Activated CD4-positive, alpha-beta T cell treated with anti-CD3 and anti-CD28 coated beads, Interleukin-2, amount 50 U/mL, for 1 hour (primary cell): Measurements from ENCODE around the gene GUCY1B1.
A peak's percentile ranks its signal among the peaks of the same experiment; 100 is the strongest.

Experiments used
- DNase-seq: peaks from one replicate; pipeline ENCODE4 v3.0.0-alpha.2; 2020

The GUCY1B1 gene

DNA sequence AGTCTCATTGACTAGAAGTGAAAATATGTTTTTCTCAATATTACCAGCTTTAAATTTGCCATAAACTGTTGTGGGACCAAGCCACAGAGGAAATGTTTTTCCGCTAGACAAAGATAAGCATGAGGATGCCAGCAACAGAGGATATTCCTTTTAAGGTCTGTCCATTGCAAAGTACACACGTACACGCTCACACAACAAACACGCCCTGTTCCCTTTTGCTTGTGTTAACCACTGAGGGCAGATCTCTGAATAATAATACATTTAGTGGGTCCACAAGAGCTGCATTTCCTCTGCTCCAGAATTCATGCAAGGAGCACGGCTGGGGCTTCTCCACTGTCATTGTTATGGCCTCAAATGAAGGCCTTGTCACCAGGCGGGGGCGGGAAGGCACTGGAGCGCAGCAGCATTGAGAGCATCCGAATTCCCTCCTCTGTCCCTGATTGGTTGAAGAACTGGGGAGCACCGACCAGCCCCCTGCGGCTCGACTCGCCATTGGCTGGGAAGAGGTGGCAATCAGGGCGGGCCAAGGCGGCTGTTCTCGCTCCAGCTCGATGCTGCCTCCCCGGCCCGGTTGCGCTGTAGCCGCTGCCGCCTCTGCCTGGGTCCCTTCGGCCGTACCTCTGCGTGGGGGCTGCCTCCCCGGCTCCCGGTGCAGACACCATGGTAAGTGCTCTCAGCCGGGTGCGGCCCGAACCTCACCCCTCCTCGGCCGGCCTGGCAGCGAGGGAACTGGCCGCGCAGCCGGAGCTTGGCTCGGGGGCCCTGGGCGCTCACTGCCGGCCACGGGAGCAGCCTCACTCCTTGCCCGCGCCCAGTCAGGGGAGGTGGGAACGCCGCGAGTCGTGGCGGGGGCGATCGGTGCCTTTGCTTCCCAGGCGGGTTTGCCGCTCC, at the start of gene GUCY1B1:
Gene GUCY1B1 (plus strand): TSS at position 541 of the 891 bp plus-strand sequence. CDS start 120 bp downstream, at position 661.
- peak; percentile 28 for DNase-seq

- DNase-seq: no peak
Measured at GRCh38 chr4:155709918-155710317, 48.9 kb upstream of the GUCY1B1 start.

DNA sequence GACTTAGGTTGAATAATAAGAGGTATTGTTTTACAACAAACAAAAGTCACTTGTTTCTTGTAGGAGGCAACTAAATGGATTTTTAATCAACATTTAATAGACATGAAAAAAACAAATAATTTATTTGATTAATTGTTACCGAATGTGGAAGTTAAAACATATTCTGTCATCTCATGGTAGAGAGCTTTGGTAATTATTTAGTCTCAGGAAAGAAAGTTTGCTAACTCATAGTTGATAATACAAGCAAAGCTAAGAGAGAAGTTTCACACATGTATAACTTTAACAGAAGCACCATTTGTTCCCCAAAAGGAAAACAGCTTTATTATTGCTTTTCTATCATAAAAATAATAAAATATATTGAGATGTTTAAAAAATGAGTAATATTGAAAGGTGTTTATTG, 47.3 kb upstream of the GUCY1B1 start:
- DNase-seq: no peak

GRCh38 chr4:155712846-155713245, 46.0 kb upstream of the GUCY1B1 start:
- DNase-seq: no peak

- DNase-seq: no peak
Measured at GRCh38 chr4:155713911-155714310, 44.9 kb upstream of the GUCY1B1 start.

- no peak for DNase-seq
Measured at GRCh38 chr4:155722336-155722735, 36.5 kb upstream of the GUCY1B1 start.

GRCh38 chr4:155722816-155723499, 35.9 kb upstream of the GUCY1B1 start:
- DNase-seq: no peak

- DNase-seq: no peak
Measured at GRCh38 chr4:155724731-155725130, 34.1 kb upstream of the GUCY1B1 start.

GRCh38 chr4:155734065-155734464, 24.8 kb upstream of the GUCY1B1 start:
- no peak for DNase-seq

DNA sequence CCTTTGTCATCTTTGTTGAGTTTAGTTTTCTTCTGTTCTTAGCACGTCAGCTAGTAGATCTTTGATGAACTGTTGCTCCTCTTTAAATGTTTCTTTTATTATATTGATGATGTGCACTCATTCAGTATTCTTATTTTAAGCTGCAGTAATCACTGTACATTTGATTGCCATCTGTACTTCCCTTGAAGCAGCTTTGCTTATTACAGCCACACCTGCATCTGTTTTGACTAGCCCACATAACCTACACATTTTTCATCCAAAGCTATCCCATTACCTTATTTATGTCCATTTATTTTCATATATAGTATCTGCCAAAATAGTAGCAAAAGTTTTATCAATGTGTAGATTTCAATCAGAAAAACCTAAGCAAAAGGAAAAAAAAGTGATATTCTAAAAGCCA, 23.9 kb upstream of the GUCY1B1 start:
- DNase-seq: no peak

GRCh38 chr4:155735496-155735895, 23.3 kb upstream of the GUCY1B1 start:
- DNase-seq: no peak

- DNase-seq: no peak
Measured at GRCh38 chr4:155738548-155738947, 20.3 kb upstream of the GUCY1B1 start.

DNA sequence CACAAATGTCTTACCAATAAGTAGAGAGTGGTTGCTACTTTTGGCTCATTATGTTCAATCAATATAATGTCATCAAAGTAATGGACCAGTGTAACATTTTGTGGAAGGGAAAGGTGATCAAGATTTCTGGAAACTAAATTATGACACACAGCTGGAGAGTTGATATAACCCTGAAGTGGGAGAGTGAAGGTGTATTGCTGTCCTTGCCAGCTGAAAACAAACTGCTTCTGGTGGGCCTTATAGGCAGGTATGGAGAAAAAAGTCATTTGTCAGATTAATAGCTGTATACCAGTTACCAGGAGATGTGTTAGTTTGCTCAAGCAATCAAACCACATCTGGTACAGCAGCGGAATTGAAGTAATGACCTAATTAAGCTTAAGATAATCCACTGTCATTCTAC, 17.3 kb upstream of the GUCY1B1 start:
- DNase-seq: no peak

- no peak for DNase-seq
Measured at GRCh38 chr4:155742310-155743015, 16.4 kb upstream of the GUCY1B1 start.

DNA sequence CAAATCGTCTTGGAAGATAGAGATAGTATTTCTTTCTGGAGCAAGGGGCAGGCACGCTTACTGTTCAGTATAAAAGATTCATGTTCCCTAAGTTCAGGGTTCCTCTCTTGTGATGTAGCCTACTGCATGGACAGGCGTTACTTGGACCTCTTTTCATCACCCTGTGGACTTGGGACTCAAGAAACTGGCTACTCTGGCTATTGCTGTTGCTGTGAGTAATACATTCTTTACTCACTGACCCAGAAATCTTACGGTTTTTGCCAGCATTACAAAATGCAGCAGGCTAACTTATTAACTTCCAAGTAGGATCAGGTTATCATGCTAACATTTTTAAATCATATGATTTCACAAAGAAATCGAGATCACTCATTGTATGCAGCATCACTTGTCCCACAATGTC, 12.8 kb upstream of the GUCY1B1 start:
- no peak for DNase-seq

DNA sequence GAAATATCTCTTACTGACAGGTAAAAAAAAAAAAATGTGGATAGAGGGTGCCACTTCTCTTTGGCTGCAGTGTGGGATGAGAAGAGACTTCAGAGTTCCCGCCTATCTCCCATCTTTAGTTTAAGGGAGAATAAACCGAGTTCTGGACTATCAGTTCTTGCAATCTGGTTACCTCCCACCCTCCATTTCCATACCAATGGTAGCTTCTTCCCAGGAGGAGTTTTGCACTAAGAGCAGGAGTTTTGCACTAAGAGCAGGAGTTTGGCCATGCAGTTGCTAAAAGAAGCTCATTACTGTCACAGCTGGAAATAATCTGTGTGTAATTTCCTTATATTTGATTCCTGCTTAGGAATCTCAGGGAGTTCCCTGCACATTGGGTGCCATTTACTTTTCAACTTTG, 10.8 kb upstream of the GUCY1B1 start:
- DNase-seq: no peak

DNA sequence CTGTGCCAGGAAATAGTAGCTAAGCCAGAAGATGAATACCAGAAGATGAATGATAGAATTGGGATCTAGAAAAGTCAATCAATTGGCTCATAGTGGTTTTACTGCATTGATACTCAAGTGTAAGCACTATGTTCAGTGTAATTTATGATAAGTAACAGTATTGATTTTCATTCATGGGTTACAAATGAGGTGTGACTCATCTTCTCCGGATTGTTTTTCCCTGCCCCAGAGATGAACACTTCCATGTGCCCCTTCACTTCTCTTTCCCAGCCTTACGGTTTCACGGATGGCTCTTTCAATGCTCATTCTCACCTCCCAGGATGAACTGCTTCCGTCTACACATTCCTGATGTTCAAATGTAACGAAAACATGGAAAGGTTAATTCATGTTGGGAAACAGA, 9.8 kb upstream of the GUCY1B1 start:
- DNase-seq: no peak

- no peak for DNase-seq
Measured at GRCh38 chr4:155751569-155751968, 7.3 kb upstream of the GUCY1B1 start.

DNA sequence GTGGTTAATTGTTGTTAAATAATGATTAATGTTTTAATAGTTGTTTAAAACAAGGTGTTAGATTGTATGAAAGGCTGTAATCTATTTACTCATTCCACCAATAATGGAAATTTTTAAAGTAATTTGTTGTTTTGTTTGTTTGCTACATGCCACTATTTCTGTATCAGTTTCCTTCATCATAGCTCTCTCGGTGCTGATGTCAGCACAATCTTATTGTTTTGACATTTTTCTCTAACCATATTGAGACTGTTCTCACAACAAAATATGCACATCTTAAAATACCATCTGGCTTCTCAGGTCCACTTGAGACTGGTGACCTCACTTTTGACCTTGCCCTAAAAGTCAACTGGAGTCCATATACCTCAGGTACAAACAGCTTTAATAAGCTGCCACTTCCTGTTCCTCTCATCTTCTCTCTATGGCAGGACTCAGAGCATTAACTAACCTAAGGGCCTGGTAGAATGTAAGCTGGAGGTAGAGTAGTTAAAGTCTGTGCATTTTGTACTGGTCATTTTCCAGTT, 1.0 kb upstream of the GUCY1B1 start:
- DNase-seq: no peak

DNA sequence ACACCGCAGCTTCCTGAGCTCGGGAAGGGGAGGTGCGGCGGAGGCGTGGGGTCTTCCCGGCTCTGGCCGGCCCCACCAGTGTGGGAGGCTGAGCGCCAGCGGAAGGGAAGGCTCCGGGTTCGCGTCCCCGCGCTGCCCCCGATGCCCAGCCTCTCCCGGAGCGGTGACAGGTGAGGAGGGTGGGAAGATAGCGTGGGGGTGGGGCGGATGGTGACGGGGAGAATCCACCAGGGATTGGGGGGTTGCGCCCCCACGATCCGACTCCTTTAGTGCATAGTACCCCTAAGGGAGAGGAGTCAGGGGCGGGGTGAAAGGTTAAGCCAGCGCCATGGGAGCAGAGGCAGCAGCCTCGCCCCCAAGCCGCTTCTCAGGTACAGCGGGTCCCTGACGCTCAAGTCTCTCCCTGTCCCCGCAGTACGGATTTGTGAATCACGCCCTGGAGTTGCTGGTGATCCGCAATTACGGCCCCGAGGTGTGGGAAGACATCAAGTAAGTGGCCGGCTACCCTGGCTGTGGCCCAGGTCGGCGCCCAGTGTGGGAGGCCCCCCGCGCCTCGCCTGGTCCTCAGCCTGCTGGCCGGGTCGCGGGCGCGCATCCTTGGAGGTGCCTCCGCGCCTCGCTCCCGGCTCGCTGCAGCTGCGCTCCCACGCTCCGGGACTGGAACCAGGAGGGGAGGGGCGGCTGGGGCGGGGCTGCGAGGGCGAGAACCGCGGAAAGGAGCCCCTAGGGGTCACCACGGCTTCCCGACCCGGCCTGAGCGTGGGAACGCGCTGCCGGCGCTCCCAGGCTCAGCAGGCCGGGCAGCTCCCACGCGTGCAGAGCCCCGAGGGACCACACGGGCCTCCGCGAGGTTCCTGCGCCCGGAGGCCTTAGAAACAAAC, 791 bp downstream of the GUCY1B1 start:
- no peak for DNase-seq

DNA sequence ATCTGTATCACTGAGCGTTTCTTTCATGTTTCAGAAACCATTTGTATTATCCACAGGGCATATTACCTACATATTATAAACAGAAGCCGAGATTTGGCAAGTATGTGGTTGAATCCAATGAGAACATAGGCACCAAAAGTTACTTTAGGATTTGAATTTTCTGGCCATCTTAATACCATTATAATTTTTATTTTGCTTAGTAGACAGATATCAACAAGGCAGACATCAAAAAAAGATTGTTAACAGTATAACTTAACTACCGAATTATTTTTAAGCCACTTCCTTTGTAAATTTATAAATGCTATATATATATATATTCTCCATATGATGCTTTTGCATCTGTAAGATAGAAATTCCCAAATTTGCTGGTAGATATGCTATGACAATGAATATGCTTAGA, 2.2 kb downstream of the GUCY1B1 start:
- DNase-seq: no peak

DNA sequence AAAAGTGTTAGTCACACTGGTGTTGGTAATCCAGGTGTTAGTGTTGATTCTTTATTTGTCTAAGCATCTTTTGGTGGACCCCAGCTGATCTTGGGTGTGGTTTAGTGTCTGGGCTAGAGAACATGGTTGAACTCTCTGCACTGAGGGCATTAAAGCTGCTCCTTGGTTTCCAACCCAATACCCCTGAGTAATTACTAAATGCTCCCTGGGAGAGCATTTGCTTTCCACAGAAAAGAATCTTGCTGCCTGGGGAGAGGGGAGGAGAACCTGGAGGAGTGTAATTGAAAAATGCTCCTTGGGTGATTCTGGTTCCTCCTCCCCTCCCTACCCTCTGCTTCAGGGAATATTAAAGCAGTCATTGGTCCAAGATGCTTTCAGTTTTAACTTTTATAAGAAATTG, 3.1 kb downstream of the GUCY1B1 start:
- no peak for DNase-seq
